SIG-M5 treated with dmso at 0.1 percent for 504 hours (cell line): ENCODE results near the gene SPR.
A peak's percentile ranks its signal among the peaks of the same experiment; 100 is the strongest.

ENCODE experiments used
- DNase-seq: peaks from one replicate; lab custom pipeline; 2025; ENCODE audit not compliant: unreplicated experiment; lab: John Stamatoyannopoulos, UW

SPR gene

DNA sequence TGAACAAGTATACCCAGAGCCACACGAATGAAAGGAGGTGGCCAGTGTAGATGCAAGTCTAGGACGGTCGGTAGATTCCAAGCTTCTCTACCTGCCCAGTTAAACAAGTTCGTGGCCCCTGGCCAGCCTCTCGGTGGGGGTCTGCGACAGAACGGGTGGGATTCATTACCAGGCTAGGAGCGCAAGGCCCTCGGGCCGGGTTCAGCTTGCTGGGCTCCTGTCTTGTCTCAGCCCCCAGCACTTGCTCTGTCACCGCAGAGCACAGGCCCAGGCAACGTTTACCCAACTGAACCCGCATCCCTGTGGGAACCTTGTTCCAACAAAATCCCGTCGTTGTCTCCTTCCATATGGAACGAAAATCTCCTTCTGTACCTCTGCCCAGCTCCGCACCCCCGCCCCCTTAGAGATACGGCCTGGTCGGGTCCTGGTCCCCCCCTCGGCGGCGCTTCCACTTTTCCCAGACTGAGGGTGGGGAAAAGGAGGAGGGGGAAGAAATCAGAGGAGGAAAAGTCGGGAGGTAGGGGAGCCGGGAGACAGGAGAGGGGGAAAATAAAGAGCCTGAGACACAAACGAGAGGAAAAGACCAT, 28.2 kb downstream of the SPR start:
- no peak for DNase-seq

DNA sequence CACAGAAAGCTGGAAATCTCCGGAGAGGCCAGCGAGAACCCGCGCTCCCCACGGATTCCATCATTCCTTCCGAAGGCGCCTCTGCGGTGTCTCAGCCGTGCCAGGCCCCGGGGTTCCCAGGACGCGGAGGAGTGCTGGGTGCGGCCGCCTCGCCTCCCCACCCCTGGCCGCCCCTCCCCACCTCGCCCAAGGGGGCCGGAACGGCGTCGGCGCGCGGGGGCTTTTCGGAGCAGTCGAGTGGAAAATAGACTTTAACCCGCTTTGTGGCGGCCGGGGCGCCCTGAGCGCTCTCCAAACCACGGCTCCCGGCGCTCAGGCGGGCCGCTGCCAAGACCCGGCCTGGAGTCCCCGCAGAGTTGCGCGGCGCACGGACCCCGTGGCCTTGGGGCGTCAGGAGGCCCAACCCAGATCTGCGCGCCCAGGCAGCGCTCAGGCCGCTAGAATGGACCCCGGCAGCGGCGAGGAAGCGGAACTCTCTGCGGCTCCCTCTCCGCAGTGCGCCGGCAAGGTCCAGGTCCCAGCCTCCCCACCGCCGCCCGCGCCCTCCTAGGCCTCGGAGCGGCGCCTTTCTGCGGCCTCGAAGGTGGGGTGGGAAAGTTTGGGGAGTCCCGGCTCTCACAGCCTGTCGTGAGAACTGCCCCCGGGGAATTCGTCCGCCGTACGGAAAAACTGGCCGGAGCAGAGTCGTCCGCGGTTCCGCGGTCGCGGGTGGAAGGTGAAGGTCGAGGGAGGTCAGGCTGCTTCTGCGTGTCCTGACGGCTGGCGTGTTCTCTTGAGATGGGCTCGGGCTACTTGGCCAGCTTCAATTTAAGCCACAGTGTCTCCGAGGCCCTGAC, 28.9 kb downstream of the SPR start:
- DNase-seq = peak; percentile 41

DNA sequence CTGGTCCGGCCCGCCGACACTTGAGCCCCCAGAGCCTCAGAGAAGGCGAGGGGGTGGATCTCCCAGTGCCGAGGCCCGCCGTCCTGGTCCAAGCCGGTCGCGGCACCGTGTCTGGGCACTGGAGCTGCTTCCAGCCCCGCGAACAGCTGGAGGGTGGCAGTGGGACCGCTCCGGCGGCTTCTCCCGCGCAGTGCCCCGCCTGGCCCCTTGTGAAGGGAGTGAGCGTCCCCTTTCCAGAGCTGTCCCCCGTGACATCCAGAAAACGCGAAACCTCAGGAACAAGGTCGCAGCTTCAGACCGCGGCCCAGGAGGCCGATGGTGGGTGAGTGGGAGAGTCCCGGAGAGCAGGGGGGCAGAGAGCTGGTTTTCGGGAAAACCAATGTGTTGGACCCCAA, 29.5 kb downstream of the SPR start:
- DNase-seq = no peak

DNA sequence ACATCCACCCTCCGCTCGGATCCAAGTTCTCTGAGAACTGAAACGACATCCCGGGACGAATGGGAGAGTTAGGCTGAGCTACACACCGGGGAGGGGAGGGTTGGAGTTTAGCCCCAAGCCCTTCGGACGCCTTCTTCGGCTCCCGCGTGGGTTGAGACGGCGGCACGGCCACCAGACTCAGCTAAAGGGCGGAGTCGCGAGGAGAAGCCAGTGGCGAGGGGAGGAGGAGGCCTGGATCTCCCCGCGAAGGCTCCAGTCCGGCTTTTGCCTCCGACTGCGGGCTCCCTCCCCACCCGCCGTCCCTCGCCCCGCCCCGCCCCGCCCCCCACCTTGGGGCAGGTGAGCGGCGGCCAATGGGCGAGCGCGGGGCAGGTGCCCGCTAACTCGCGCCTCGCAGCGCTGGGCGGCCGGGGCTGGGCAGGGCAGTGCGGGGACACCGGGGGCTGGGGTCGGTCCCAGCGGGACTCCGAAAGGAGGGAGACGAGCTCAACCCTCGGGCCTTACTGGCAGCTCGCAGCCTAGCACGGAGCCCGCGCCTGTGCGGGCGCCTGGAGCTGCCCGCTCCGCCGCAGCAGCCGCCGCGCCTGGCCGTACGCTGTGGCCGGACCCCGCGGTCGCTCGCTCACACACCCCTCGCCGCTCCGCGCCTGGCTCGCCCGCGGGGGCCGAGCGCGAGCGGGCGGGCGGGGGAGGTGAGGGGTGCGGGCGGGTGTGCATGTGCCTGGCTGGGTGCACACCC, 30.1 kb downstream of the SPR start, which contains the start of gene EMX1:
EMX1 (plus strand) TSS at position 382 of the 739 bp plus-strand sequence; CDS start at position 716, 334 bp downstream.
- peak; percentile 35 for DNase-seq

DNA sequence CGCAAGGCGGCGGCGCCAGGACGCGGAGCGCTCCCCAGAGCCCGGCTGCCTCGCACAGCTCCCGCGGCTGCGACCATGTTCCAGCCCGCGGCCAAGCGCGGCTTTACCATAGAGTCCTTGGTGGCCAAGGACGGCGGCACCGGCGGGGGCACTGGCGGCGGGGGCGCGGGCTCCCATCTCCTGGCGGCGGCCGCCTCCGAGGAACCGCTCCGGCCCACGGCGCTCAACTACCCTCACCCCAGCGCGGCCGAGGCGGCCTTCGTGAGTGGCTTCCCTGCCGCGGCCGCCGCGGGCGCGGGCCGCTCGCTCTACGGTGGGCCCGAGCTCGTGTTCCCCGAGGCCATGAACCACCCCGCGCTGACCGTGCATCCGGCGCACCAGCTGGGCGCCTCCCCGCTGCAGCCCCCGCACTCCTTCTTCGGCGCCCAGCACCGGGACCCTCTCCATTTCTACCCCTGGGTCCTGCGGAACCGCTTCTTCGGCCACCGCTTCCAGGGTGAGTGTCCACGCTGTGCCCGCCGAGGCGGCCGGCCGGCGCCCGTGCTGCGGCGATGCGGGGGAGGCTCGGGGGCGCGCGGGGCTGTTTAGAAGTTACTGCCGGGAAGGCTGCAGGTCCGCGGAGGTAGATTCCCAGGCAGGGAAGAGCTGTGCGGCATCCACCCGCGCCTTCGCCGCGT, 30.8 kb downstream of the SPR start:
- no peak for DNase-seq

DNA sequence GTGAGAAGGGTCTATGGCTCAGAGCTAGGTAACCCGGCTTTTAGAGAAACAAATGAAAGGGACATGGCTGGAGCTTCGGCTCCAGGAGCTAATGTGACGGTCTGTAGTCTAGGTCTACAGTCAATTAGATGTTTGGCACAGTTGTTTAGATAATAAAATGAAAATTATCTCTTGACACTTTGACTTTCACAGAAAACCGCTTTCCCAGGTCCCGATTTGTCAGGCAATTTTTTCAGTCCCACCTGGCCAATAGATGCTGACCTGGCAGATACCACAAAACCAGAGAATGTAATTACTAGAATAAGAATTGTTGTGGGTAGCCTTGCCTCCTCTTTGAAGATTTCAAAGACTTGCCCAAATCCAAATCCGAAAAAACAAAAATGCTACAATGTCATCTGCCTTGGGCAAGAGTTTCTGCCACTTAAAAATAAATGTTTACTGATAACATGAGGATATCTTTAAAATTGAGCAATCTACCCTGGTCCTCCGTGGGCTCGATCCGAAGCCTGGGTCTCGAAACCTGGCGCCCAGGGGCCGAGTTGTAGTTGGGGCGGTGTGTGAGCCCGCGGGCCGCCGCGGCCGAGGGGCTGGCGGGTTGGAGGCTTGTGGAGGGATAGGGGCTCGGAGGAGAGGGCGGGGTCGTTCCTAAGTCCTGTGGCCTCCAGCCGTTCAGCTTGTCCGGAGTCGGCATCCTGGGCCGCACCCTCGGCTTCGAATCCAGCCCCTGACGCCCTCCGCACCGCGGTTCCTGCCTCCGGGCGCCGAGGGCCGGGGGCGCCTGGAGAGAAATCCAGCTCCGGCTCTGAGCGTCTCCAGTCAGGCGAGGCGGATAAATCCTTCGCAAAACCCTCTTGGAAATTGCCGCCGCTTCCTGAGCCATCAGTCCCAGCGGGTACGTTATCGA, 32.5 kb downstream of the SPR start:
- no peak for DNase-seq

DNA sequence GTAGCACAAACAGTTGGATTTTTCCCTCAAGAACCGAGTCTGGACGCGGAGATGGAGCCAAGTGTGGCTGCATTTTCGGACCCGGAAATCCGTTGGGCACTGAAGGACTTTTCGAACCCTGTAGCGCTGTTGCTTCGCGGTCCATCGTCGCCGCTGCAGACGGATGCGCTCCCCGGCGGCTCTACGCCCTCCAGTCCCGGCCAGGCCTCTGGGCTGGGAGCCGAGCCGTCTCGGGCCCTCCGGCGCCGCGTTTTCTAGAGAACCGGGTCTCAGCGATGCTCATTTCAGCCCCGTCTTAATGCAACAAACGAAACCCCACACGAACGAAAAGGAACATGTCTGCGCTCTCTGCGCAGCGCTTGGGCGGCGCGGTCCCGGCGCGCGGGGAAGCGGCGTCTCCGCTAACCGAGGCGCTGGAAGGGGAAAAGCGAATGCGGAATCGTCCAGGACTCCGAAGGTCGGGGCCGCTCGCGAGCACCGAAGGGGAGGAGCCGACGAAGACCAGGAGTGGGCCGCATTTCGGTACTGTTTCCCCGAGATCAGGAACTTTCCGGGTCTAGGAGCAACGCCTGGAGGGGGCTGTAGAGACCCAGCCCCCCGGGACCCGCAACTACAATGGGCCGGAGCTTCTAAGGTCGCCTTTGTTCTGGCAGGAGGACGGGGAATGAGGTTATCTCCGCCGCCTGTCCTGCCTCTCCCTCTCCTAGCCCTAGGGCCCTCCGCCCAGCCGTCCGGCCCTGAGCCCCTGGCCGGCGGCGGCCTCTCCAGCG, 33.3 kb downstream of the SPR start:
- DNase-seq = peak; percentile 37

DNA sequence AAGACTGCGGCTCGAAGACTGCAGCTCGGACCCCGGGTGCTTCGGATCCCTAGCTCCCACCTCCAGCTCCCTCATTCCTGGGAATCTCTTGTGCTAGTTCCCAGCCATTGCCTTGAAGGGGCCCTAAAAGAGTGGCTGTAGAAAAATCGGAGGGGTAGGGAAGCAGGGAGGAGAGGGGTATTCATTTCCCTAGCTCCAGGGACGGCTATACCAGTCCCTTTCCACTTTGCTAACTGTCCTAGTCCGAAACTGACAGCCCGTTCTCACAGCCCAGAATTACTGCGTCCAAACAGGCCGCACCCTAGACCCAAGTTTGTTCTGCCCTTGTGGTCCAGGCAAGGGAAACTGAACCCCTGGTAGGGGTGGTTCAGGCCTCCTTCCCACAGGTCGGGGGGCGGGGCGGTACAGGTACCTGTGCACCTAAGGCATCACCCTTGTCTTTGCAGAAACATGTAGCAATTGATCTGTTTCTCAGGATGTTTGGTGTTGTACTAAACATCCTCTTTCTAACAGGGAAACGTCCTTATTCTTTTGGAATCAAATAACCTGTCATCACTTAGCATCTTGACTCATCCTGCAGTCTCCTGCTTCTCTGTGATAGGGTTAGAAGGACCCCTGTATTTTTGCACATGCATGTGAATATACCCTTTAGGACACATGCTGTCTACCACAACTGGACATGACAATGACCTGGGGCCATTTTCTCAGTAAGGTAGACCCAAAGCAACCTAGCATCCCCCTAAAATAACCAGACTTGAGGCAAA, 34.1 kb downstream of the SPR start:
- no peak for DNase-seq

DNA sequence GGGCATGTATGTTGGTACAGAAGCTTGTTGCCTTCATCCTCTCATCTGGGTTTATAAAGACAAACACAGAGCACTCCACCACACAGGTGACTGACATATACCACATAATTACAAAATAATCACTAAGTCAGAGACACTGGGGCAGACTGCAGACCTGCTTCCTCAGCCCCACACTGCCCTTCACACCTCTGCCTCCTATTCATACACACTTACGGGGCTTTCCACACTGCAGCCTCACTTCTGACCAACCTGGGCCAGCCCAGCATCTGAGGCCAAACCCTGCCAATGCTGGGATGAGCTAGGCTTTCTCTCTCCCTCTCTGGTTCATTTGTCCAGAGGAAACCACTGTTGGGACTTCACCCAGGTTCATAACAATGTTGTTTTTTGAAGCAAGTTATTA, 34.6 kb downstream of the SPR start:
- no peak for DNase-seq

DNA sequence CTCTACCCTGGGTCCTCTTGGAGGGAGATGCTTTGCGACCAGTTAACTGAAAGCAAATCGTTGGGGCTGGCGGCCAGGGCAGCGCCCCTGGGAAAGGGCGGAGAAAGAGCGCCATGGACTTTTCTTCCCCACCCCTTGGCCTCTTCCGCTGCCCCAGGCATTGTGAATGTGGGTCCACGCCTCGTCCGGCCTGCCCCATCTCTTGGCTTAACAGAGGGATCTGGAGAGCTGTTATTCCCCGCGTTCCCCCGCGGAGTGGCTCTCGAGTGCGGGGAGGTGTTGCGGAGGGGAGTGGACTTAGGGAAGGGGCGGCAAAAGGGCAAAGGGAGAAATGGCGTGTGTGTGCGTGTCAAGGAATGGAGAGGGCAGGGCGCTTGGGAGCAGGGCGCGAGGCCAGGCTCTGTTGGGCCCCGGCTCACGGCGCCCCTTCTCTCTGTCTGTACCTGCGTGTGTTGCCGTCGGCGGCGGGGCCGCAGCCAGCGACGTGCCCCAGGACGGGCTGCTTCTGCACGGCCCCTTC, 36.7 kb downstream of the SPR start:
- DNase-seq = no peak

DNA sequence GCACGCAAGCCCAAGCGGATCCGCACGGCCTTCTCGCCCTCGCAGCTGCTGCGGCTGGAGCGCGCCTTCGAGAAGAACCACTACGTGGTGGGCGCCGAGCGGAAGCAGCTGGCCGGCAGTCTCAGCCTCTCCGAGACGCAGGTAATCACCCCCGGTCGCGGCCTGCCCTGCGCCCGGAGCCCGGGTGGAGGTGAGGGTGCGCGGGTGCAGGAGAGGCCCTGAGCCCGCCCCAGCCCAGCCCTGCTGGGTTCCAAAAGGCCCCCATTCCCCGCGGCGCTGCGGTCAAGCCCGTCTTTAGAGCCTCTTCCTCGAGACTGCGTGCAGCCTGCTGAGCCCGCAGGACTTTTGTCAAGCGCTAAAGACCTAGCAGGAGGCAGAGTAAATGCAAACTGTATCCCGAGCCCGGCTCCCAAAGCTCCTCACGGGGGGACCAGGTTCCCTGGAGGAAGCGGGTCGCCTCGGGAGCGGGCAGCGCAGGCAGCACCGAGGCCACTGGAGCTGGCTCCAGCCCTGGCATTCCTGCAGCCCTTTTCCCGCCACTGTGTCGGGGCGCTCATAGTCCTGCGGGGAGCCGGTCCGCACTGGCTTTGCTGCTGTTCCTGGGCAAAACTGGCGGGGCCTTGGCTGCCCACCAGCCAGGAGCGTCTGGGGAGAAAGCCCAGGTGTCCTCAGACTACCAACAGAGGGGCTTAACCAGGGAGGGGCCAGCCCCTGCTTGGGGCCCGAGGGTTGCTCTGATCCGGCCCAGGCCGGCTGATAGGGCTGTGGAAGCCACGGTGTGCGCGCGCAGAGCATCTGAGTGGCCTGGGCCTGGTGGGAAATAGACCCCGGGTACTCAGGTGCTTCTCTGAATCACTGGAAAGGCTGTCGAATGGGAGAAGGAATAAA, 37.4 kb downstream of the SPR start:
- DNase-seq = no peak

DNA sequence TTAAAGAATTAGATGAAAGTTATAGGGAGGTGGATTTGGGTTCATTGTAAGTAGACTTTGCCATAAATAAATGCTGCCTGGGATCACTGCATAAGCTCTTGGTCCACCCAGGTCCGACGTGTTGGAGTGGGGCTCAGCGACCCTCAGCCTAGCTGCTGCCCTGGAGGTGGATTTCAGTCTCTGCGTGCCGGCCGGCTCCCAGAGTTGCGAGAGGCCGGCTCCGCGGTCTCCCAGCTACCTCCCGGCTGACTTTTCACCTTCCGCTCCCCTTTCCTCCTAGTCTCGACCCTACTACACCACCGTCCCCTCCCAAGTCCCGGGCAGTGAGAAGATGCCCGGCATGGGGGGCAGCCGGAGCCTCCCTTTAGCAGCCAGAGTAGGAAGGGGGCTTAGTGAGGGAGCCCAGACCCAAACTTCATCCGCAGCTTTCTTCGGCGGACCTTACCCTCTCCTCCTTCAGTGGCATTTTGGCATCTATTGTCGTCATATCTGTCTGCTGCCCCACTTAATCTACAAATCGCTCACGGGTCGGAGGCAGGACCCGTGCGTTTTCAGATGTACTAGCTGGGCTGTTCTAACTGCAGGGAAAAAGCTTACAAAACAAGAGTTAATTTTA, 38.2 kb downstream of the SPR start:
- no peak for DNase-seq

DNA sequence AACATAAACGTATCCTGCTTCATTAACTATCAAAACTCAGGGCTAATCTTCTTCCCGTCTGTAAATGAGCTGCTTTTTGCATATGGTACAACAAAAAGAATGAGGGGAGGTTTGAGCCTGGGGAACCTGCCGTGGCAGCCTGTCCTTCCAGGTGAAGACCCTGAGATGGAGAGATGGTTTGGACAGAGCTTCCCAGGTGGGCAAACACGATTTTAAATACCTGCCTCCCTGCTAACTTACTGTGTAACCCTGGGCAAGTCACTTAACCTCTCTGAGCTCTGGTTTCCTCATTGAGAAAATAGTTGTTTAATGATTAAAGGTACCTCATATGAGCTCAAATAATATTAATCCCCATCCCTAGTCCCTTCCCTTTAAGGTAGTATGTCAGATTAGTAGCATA, 39.2 kb downstream of the SPR start:
- DNase-seq = no peak

DNA sequence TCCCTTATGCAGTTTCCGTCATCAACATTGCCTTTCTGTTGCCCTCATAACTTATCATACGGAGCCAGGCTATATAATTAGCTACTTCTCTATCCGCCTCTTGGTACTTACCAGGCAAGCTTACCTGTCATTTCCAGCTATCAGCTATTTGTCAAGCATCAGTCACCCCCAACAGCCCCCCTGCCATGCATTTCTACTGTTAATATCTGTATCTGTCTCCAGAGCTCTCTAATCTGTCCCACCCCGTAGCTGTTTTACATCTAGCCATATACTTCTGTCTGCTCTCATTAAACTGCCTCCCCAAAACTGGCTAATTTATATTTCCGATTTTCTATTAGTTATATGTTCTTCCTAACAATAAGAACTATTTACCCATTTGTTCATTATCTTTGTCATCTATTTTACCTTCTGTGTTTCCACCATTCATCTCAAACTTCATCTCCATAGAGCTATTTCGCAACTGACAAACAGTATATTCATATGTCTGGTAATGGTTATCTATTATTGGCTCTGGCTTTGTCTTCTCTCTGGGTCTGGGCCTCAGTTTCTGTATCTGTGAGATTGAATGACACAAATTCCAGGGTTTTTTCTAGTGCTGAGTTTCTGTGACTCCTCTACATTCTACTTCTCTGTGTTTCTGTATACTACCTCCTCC, 39.7 kb downstream of the SPR start:
- DNase-seq = no peak

DNA sequence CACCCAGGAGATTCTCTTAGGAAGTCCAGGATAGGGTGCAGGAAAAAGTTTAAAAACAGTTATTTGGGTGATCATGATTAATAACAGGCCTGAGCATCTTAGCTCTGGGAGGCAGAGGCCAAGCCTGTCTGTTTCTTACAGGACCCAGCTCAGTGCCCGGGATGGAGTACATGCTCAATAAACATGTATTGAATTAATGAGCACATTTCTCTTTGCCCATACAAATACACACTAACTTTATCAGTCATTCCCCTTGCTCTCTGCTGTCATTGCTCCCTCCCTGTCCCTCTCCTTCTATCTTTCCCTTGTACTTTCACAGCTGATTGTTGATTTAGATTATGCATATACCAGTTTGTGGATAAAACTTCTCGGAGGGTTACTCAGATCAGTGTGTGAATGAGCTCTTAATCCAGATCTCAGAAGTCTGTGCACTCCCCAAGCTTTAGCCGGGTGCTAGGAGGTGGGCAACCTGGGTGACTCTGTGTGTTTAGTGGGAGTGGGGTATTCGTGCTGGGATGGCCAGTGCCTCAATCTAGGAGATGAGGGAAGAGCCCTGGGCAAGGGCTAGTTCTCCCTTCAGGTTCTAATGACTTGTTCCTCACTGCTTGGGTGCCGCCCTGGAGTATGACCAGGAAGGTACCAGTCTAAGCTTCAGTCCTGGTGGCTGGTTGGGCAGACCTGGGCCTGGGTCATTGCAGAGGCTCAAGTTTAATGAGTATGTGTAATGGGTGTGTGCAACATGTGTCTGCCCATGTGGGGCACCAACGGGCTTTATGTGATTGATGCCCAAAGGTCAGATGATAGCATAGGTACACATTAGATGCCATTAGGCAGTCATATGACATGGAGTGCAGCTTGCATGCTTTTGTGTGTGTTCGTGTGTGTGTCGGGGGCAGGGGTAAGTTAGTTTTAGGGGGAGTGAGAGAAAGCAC, 40.7 kb downstream of the SPR start:
- no peak for DNase-seq

DNA sequence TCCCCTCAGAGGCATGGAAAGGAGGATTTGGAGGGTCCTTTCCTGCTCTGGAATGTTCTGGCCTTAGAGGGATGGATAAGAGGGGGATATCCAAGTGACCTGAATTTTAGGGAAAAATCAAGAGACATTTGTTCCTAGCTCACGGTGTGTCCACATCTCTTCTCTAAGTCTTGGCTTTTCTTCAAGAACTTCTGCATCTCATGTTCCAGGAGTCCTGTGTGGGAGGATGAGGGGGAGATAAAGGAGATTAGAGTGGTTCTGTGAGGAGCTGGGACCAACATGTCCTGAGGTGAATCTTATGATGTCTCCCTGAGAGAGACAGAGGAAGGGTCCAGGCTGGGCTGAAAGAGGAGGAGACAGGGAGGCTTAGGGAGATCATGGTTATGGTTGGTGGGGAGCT, 41.8 kb downstream of the SPR start:
- DNase-seq = no peak
